Loucy (cell line): Measurements from ENCODE around the gene PSMD2.

Experiments used
- EZH2phosphoT487 ChIP-seq: fragments of 200-600 bp; IDR thresholded peaks from 2 replicates; pipeline ENCODE4 v1.6.1; 2018; ENCODE audit warnings: antibody characterized with exemption, mild to moderate bottlenecking, moderate library complexity, borderline replicate concordance
- TF ChIP-seq, protein P1 (sequence below): fragments of 200-600 bp; sonication (generic); conservative IDR thresholded peaks from 2 replicates; pipeline ENCODE4 v1.5.1; 2014; ENCODE audit warnings: mild to moderate bottlenecking, antibody characterized with exemption, low read length

DNA sequence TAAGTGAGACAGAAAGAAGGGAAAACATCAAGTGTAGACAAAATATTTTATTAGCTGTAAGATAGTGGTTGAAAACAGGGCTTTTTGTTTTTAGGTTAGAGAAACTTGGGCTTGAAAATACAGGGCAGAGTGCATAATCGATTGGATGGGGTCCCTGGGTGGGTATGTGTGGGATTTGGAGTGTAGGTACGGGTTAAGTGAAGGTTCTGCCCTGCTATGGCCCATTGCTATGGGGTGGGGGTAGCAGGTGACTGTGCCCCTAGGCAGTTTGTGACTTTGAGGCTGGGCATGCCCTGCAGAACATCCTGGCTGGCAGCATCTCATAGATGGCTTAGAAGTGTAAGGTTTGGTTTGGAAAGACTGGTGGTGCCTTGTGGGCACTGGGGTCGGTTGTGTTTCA, 34.7 kb downstream of the PSMD2 start:
- TF ChIP-seq, protein P1, sequence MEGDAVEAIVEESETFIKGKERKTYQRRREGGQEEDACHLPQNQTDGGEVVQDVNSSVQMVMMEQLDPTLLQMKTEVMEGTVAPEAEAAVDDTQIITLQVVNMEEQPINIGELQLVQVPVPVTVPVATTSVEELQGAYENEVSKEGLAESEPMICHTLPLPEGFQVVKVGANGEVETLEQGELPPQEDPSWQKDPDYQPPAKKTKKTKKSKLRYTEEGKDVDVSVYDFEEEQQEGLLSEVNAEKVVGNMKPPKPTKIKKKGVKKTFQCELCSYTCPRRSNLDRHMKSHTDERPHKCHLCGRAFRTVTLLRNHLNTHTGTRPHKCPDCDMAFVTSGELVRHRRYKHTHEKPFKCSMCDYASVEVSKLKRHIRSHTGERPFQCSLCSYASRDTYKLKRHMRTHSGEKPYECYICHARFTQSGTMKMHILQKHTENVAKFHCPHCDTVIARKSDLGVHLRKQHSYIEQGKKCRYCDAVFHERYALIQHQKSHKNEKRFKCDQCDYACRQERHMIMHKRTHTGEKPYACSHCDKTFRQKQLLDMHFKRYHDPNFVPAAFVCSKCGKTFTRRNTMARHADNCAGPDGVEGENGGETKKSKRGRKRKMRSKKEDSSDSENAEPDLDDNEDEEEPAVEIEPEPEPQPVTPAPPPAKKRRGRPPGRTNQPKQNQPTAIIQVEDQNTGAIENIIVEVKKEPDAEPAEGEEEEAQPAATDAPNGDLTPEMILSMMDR = no peak
- TF ChIP-seq EZH2phosphoT487 = no peak
